GM06990 (cell line): ENCODE results near the gene TMTC1.

Source experiments
- DNase-seq: peaks from one replicate; pipeline ENCODE4 v3.0.0-alpha.2; 2011; ENCODE audit not compliant: insufficient read length; ENCODE audit errors: extremely low read depth
- H3K27me3 ChIP-seq: replicated peaks from 2 replicates; pipeline ENCODE4 v1.6.0; 2011; ENCODE audit warnings: low read length; ENCODE audit not compliant: control insufficient read depth, insufficient read depth
- H3K36me3 ChIP-seq: 2 replicates; pipeline ENCODE4 v1.5.1; 2011; ENCODE audit warnings: low read length; ENCODE audit not compliant: control insufficient read depth, insufficient read depth
- H3K4me3 ChIP-seq: replicated peaks from 2 replicates; pipeline ENCODE4 v1.5.1; 2011; ENCODE audit warnings: low read depth, mild to moderate bottlenecking, control low read depth, low read length
- TF ChIP-seq, protein P1 (sequence below): IDR thresholded peaks from 2 replicates; pipeline ENCODE4 v1.5.1; 2011; ENCODE audit warnings: low read length, control low read depth, mild to moderate bottlenecking, inconsistent platforms; ENCODE audit not compliant: insufficient read depth, poor library complexity, severe bottlenecking

Gene TMTC1

DNA sequence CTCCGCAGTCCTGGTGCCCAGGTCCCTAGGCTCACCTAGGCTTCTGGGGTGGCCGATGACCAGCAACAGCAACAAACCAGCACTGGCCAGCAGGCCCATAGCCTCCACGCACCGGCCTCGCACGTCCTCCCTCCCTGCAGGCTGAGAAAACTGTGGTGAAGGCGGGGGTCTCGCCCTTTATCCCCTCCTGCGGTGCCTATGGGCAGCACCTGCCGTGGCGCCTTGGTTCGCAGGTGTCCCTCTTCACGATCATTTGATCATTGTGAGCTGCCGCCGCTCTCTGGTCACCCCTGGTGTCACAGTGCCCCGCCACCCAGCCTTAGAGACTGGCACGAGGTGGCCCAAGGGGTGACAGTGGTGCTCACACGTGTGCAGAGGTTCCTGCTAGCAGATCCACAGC, 286.2 kb downstream of the TMTC1 start, which contains the start of gene OVCH1:
TSS of gene OVCH1 (minus strand) at position 99 of the 400 bp plus-strand sequence. CDS start at position 99, 0 bp downstream.
- TF ChIP-seq, protein P1, sequence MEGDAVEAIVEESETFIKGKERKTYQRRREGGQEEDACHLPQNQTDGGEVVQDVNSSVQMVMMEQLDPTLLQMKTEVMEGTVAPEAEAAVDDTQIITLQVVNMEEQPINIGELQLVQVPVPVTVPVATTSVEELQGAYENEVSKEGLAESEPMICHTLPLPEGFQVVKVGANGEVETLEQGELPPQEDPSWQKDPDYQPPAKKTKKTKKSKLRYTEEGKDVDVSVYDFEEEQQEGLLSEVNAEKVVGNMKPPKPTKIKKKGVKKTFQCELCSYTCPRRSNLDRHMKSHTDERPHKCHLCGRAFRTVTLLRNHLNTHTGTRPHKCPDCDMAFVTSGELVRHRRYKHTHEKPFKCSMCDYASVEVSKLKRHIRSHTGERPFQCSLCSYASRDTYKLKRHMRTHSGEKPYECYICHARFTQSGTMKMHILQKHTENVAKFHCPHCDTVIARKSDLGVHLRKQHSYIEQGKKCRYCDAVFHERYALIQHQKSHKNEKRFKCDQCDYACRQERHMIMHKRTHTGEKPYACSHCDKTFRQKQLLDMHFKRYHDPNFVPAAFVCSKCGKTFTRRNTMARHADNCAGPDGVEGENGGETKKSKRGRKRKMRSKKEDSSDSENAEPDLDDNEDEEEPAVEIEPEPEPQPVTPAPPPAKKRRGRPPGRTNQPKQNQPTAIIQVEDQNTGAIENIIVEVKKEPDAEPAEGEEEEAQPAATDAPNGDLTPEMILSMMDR, result no peak
- H3K36me3 ChIP-seq, result no peaks in the 10 kb centered on the region
- no peak for DNase-seq
- H3K4me3 ChIP-seq, result no peak within 1 kb of the TSS
- no peaks in the 10 kb centered on the region; the same call in 1 of the 2 replicates for H3K27me3 ChIP-seq

DNA sequence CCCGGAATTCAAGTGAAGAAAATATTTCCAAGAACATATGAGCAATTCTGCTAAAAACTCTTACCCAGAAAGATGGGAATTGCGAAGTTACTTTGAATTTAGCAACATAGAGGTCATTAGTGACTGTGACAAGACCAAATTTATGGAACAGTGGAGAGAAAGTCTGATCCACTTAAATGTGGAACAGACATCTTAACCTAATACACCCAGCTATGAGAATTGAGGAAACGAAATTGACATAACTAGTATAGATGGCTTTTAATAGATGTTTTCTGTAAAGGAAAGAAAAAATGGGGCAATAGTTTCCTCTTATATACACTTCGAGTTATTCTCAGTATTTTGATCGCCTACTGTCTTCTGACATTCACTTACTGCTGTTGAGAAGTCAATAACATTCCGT, 290.9 kb downstream of the TMTC1 start:
- Histone ChIP-seq H3K4me3 (no peak overlapping the region), H3K27me3 (no peaks in the 10 kb centered on the region; the same call in 1 of the 2 replicates), H3K36me3 (no peaks in the 10 kb centered on the region)
- DNase-seq, result no peak
- TF ChIP-seq, protein P1, result no peak

DNA sequence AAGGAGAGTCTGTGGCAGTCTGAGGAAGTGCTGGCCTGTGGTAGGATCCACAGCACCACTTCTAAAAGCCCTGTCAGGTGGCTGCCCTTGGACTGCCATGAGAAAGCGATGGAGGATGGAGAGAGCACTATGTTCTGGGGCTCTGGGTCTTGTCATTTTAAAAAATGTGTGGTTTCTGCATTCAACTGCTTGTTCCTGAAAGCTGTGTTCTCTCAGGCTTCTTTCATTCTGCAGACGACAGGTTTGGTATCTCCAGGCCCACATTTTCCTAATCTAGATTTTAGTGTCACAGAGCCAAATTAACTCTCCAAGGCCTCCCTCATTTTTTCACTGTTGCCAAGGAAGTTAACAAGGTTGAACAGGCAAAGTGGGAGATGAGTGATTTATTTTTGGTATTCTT, 296.8 kb downstream of the TMTC1 start:
- TF ChIP-seq, protein P1, result no peak
- DNase-seq, result no peak
- no peaks in the 10 kb centered on the region for H3K36me3 ChIP-seq
- no peaks in the 10 kb centered on the region for H3K27me3 ChIP-seq
- no peak overlapping the region for H3K4me3 ChIP-seq

DNA sequence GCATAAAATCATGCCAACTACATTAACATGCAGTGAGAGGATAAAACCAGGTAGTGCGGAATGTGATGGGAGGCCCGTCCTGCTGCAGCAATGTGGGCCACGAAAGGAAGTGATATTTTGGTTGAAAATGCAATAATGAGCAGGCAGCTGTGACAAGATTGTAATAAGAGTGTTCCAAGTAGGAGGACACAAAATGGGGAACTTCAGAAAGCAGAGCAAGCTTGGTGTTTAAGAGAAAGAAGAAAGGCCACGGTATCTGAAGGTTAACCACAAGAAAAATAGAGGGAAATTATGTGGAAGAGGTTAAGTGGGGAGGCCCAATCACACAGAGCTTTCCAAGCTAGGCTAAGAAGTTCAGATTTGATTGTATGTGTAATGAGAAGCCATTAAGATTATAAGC, 320.5 kb downstream of the TMTC1 start:
- no peaks in the 10 kb centered on the region for H3K27me3 ChIP-seq
- DNase-seq, result no peak
- no peaks in the 10 kb centered on the region for H3K36me3 ChIP-seq
- TF ChIP-seq, protein P1, result no peak
- no peak overlapping the region for H3K4me3 ChIP-seq

DNA sequence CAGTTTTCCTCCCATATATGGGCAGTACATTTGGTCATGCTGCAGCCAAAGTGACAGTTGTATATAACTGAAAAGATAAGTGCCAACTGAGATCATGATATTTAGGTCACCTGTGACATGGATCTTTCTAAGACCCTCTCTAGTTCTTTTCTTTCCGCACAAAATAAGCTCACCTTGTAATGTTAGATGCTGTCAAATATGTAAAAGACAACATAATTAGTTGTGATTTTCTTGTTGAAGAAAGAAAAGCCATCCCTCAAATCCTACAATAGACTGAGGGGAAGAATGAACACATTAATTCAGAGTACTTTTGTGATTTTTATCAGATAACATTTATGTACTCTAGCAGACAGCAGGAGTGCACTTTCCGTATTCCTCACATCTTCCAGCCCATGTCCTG, 323.7 kb downstream of the TMTC1 start:
- Histone ChIP-seq H3K27me3 (no peaks in the 10 kb centered on the region), H3K36me3 (no peaks in the 10 kb centered on the region), H3K4me3 (no peak overlapping the region)
- no peak for DNase-seq
- TF ChIP-seq, protein P1, result no peak

DNA sequence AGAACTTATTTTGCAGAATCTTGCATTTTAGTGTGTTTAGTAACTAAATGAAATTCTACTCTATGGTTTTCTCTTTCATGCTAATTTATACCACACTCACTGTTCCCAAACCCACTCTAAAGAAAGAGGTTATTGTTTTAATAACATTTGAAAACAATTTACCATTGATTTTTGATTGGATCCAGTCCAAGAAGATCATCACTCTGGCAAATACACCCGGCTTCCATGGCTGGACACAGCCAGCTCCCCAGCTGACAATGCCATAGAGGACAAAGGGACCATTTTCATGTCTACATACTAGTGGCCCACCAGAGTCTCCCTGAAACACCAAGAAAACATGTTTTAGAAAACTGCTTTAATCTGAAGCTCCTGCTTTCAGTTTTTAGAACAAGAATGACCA, 328.7 kb downstream of the TMTC1 start:
- Histone ChIP-seq H3K4me3 (no peak overlapping the region), H3K36me3 (no peaks in the 10 kb centered on the region), H3K27me3 (no peaks in the 10 kb centered on the region)
- no peak for DNase-seq
- TF ChIP-seq, protein P1, result no peak
